ENCODE data around the gene KCTD17. TPM values are rescaled to one million over a fixed set of nuclear protein-coding genes. Genes with fewer than 3 reads are reported as not detected.

Gene KCTD17
- total RNA-seq, 1 donor from 2014 or later: 31.3 TPM

GRCh38 chr22:37086184-37086583 lies 34.6 kb downstream of the KCTD17 start:
- FAIRE-seq: no peak
- no peaks in the 10 kb centered on the region for H3K9me3 Mint-ChIP-seq (ENCODE audit: unreplicated experiment)
- Histone ChIP-seq H3K4me2 (ENCODE audit: low read length) (no peak overlapping the region), H3K9ac (ENCODE audit: low read length) (no peak overlapping the region), H4K20me1 (ENCODE audit: insufficient read depth, low read length) (no peaks in the 10 kb centered on the region), H2AFZ (ENCODE audit: low read depth, low read length) (no peak overlapping the region), H3K9me3 (ENCODE audit: insufficient read depth, low read depth, low read length) (no peaks in the 10 kb centered on the region), H3K36me3 (ENCODE audit: insufficient read depth, low read length) (no peaks in the 10 kb centered on the region), H3K4me3 (ENCODE audit: insufficient read depth, low read depth, low read length) (no peak overlapping the region), H3K4me1 (ENCODE audit: insufficient read depth, low read length) (no peaks in the 10 kb centered on the region), H3K27ac (ENCODE audit: low read depth, low read length) (no peak overlapping the region), H3K79me2 (ENCODE audit: insufficient read depth, low read length) (no peaks in the 10 kb centered on the region), H3K27me3 (ENCODE audit: insufficient read depth, low read length) (no peaks in the 10 kb centered on the region)
- H3K27me3 Mint-ChIP-seq (ENCODE audit: low read depth, unreplicated experiment): peaks cover 59% of the 10 kb centered on the region
- H3K27ac Mint-ChIP-seq (ENCODE audit: unreplicated experiment): no peak overlapping the region
- TF ChIP-seq CTCF (IDR thresholded peaks at IDR 0.05; ENCODE audit: insufficient read depth, low read depth, low read length): no peak
- no peak for TF ChIP-seq EZH2 (IDR thresholded peaks at IDR 0.05; ENCODE audit: insufficient read depth, low read length)
- DNase-seq (ENCODE audit: low read depth): no peak
- no peak overlapping the region for H3K4me3 Mint-ChIP-seq (ENCODE audit: unreplicated experiment)
- H3K36me3 Mint-ChIP-seq (ENCODE audit: low read depth, unreplicated experiment): no peaks in the 10 kb centered on the region
- H3K4me1 Mint-ChIP-seq (ENCODE audit: low read depth, unreplicated experiment): peaks cover 1% of the 10 kb centered on the region

DNA sequence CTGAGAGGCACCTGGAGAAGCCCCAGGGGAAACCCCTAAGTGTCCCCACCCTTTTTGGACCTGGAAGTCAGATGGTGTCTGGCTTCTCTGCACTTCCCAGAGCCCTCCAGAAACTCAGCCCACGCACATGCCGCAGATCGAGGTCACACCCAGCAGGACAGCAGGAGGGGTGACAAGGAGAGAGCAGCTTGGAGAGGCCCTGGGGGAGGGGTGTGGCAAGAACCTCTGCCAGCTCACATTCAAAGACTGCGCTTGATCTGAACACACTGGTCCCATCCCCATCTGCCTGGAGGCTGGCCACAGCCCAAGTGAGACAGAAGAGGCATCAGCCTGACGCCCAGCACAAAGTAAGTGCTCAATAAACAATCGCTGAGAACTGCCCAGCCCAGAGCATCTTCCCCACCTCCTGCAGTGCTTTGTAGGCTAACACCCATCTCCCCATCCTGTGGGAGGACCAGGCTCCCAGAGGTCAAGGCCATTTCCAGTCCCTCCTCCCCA lies 36.6 kb downstream of the KCTD17 start:
- Mint-ChIP-seq H3K4me3 (ENCODE audit: unreplicated experiment) (no peak overlapping the region), H3K36me3 (ENCODE audit: low read depth, unreplicated experiment) (no peaks in the 10 kb centered on the region), H3K27ac (ENCODE audit: unreplicated experiment) (no peak overlapping the region), H3K9me3 (ENCODE audit: unreplicated experiment) (no peaks in the 10 kb centered on the region), H3K4me1 (ENCODE audit: low read depth, unreplicated experiment) (peaks cover 1% of the 10 kb centered on the region), H3K27me3 (ENCODE audit: low read depth, unreplicated experiment) (peaks cover 54% of the 10 kb centered on the region)
- Histone ChIP-seq H2AFZ (ENCODE audit: low read depth, low read length) (no peak overlapping the region), H3K36me3 (ENCODE audit: insufficient read depth, low read length) (no peaks in the 10 kb centered on the region), H3K4me2 (ENCODE audit: low read length) (peak overlapping the region; percentile 11), H3K4me3 (ENCODE audit: insufficient read depth, low read depth, low read length) (no peak overlapping the region), H3K27ac (ENCODE audit: low read depth, low read length) (no peak overlapping the region), H3K79me2 (ENCODE audit: insufficient read depth, low read length) (no peaks in the 10 kb centered on the region), H3K27me3 (ENCODE audit: insufficient read depth, low read length) (peaks cover 4% of the 10 kb centered on the region), H3K4me1 (ENCODE audit: insufficient read depth, low read length) (no peaks in the 10 kb centered on the region), H4K20me1 (ENCODE audit: insufficient read depth, low read length) (no peaks in the 10 kb centered on the region), H3K9ac (ENCODE audit: low read length) (no peak overlapping the region), H3K9me3 (ENCODE audit: insufficient read depth, low read depth, low read length) (no peaks in the 10 kb centered on the region)
- no peak for FAIRE-seq
- no peak for TF ChIP-seq EZH2 (IDR thresholded peaks at IDR 0.05; ENCODE audit: insufficient read depth, low read length)
- no peak for TF ChIP-seq CTCF (IDR thresholded peaks at IDR 0.05; ENCODE audit: insufficient read depth, low read depth, low read length)
- DNase-seq (ENCODE audit: low read depth): no peak

GRCh38 chr22:37088750-37089408 lies 37.3 kb downstream of the KCTD17 start:
- Histone ChIP-seq H3K79me2 (ENCODE audit: insufficient read depth, low read length) (no peaks in the 10 kb centered on the region), H3K27ac (ENCODE audit: low read depth, low read length) (no peak overlapping the region), H3K9ac (ENCODE audit: low read length) (no peak overlapping the region), H3K4me1 (ENCODE audit: insufficient read depth, low read length) (no peaks in the 10 kb centered on the region), H3K27me3 (ENCODE audit: insufficient read depth, low read length) (peaks cover 5% of the 10 kb centered on the region), H2AFZ (ENCODE audit: low read depth, low read length) (no peak overlapping the region), H3K4me3 (ENCODE audit: insufficient read depth, low read depth, low read length) (no peak overlapping the region), H3K9me3 (ENCODE audit: insufficient read depth, low read depth, low read length) (no peaks in the 10 kb centered on the region), H3K36me3 (ENCODE audit: insufficient read depth, low read length) (no peaks in the 10 kb centered on the region), H3K4me2 (ENCODE audit: low read length) (no peak overlapping the region), H4K20me1 (ENCODE audit: insufficient read depth, low read length) (no peaks in the 10 kb centered on the region)
- TF ChIP-seq EZH2 (IDR thresholded peaks at IDR 0.05; ENCODE audit: insufficient read depth, low read length) (no peak), CTCF (IDR thresholded peaks at IDR 0.05; ENCODE audit: insufficient read depth, low read depth, low read length) (no peak)
- Mint-ChIP-seq H3K4me3 (ENCODE audit: unreplicated experiment) (no peak overlapping the region), H3K27me3 (ENCODE audit: low read depth, unreplicated experiment) (peaks cover 49% of the 10 kb centered on the region), H3K36me3 (ENCODE audit: low read depth, unreplicated experiment) (no peaks in the 10 kb centered on the region), H3K27ac (ENCODE audit: unreplicated experiment) (no peak overlapping the region), H3K4me1 (ENCODE audit: low read depth, unreplicated experiment) (peaks cover 1% of the 10 kb centered on the region), H3K9me3 (ENCODE audit: unreplicated experiment) (no peaks in the 10 kb centered on the region)
- DNase-seq (ENCODE audit: low read depth): no peak
- no peak for FAIRE-seq

Measured in astrocyte (in vitro differentiated cells and primary cell).